Stimulated activated CD8-positive, alpha-beta memory T cell treated with anti-CD3 and anti-CD28 coated beads, Interleukin-15, amount 100 ng/mL, for 24 hours (primary cell): ENCODE measurements around the gene CCNB1IP1.
"Not testable (repeated sequence)": the region's sequence is repeated elsewhere in the genome, so short reads cannot be mapped to it uniquely, and the experiment has no call there.

ENCODE experiments used
- DNase-seq: peaks from one replicate; pipeline ENCODE4 v3.0.0-alpha.2; 2020; ENCODE audit warnings: low read depth

CCNB1IP1 gene

DNA sequence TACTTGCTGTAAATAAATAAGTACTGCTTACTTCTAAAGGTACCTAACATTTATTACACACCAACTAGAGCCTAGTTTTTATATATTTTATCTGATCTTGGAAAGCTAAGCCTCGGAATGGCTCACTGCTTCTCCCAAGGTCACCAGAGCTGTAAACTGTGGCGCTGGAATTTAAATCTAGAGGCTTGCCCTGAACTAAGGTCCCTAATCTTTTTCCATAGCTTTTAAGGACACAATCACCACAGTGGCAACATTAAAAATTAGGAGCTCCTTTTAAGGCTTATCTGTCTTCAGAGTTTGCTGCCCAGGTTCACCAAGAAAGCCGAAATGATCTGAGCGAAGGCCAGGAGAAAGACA is 670 bp downstream of the CCNB1IP1 start:
- DNase-seq = no peak

GRCh38 chr14:20331053-20331613 is 1.9 kb downstream of the CCNB1IP1 start:
- no peak for DNase-seq

GRCh38 chr14:20329355-20329754 is 3.7 kb downstream of the CCNB1IP1 start:
- no peak for DNase-seq

DNA sequence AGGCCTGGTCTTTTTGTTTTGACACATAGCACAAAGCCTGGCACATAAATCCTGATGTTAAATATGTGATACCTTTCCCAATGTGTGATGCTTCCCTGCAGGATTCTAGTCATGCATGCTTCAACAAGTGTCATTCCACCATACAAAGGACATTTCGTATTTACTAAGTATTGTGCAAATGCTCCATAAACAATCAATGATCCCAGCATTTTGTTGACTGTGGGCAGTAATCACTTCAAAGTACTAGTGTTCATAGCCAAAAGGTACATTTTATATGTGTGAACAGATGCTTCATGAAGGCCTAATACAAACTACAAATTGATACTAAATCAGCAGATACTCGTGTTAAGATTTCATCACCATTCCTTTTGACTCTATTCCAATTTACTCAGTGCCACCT is 4.4 kb downstream of the CCNB1IP1 start:
- DNase-seq = no peak

- DNase-seq = no peak
These were observed 5.8 kb downstream of the CCNB1IP1 start for GRCh38 chr14:20327005-20327869.

GRCh38 chr14:20317720-20318119 is 15.4 kb downstream of the CCNB1IP1 start:
- no peak for DNase-seq

GRCh38 chr14:20314026-20314425 is 19.1 kb downstream of the CCNB1IP1 start:
- DNase-seq = no peak

- no peak for DNase-seq
These were observed 27.0 kb downstream of the CCNB1IP1 start for GRCh38 chr14:20306079-20306423.

DNA sequence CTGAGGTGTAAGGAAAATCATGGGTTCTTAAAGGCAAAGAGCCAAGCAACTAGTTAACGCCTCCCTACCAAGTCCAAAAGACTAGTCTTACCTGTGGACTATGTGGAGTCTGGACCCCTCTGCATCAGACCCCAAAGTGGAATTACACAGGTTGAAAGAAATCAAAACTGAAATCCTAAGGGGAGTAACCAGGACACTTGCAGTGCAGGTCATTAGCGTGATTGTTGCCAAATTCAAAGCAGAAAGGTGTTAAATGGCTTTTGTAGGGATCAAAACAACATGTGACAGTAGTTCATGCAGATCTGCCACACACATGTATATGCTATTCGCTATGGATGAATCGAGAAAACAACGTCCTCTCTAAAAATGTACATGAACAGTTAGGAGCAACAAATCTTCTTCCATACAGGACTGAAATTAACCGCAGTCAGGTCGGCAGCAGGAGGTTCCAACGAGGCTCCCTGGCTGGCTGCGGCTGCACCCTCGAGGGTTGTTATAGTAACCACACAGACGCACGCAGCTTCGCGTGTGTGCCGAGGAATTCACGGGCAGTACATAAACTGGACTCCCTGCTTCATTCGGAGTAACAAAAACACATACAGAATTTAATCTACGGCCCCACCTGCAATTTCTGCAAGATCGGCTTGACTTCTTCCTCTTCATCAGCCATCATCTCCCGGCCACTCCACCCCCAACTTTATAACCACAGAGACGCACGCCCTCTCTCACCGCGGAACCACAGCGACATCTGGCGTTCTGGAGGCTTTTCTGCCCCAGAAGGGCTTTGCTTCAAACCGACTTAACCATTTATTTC is 27.6 kb downstream of the CCNB1IP1 start, which contains the start of gene TTC5:
TSS of gene TTC5 (minus strand) at position 687 of the 814 bp plus-strand sequence. CDS start at position 673, 14 bp downstream.
- peak; percentile 79 for DNase-seq

DNA sequence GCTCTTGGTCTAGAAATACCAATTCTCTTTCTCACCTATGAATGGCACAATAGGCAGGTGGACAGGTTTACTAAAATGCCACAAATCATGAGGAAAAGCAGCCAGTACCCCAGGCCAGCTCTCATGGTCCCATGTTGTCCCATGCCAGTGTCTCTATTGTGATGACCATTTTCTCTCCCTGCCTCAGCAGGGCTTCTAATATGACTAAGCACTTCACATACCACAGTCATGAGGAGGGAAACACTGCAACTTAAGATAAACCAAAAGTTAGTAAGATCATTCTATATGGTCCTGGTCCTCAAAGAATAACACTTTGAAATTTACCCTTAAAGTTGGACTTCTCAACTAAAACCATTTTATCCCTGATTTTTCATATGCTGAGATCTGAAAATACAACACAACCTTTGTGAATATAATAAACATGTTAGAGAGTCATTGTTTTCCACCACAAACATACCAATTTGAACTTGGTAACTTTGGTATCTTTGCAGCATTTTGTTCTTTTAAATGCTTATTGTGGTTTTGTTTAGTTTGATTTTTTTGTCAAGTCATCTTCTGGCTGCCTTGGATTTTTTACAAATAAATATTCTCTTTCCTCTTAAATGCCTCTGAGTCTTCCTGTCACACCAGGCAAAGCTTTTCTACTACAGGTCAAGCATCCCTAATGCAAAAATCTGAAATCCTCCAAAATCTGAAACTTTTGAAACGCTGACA is 30.9 kb downstream of the CCNB1IP1 start:
- no peak for DNase-seq

GRCh38 chr14:20295067-20295466 is 38.0 kb downstream of the CCNB1IP1 start:
- no peak for DNase-seq

DNA sequence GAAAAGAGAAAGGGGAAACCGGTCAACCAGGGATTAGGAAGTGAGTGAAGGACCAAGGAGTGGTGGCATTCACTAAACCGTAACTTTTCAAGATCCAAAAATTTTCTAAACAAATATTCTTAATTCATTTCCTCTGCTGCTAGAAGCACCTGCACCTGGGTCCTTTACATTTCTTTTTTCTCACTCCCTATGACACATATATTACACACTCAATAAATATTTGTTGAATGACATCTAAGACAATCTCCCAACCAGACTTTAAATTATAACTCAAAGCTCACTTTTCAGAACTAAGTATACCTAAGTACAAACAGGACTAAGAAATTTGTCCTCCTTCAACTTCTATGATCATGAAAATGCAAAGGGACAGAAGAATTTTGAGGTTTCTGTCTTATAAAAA is 38.4 kb downstream of the CCNB1IP1 start:
- no peak for DNase-seq

- DNase-seq = not testable (repeated sequence)
These were observed 51.1 kb downstream of the CCNB1IP1 start for GRCh38 chr14:20281998-20282397.

DNA sequence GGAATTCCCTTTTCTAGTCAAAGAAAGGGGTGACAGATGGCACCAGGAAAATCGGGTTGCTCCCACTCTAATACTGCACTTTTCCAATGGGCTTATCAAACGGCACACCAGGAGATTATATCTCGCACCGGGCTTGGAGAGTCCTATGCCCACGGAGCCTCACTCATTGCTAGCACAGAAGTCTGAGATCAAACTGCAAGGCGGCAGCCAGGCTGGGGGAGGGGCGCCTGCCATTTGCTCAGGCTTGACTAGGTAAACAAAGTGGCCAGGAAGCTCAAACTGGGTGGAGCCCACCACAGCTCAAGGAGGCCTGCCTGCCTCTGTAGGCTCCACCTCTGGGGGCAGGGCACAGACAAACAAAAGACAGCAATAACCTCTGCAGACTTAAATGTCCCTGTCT is 52.8 kb downstream of the CCNB1IP1 start:
- not testable (repeated sequence) for DNase-seq

DNA sequence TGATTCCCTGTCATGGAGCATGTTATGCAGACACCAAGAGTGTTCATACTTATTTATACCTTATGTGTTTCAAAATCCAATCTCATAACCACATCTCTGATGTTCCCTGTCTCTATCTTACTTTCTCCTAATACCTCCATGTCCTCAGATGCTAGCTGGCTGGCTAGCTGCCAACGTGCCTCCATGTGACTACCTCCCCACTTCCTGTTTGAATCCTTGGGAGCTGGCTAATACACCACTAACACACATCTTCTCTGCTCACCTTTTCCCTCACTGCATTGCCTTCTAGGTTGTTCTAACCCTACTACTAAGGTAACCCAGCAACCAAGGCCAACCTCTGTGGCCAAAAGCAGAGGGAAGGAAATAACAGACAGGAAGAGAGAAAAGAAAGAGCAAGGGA is 54.7 kb downstream of the CCNB1IP1 start:
- no peak for DNase-seq

- DNase-seq = no peak
These were observed 55.7 kb downstream of the CCNB1IP1 start for GRCh38 chr14:20277409-20277808.

DNA sequence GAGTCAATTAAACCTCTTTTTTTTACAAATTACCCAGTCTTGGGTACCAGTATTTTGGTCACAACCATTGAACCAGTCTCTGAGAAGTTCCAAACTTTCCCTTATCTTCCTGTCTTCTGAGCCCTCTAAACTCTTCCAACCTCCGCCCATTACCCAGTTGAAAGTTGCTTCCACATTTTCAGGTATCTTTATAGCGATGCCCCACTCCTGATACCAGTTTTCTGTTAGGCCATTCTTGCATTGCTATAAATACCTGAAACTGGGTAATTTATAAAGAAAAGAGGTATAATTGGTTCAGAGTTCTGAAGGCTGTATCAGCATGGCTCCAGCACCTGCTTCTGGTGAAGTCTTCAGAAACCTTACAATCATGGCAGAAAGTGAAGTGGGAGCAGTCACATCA is 59.0 kb downstream of the CCNB1IP1 start:
- DNase-seq = no peak

DNA sequence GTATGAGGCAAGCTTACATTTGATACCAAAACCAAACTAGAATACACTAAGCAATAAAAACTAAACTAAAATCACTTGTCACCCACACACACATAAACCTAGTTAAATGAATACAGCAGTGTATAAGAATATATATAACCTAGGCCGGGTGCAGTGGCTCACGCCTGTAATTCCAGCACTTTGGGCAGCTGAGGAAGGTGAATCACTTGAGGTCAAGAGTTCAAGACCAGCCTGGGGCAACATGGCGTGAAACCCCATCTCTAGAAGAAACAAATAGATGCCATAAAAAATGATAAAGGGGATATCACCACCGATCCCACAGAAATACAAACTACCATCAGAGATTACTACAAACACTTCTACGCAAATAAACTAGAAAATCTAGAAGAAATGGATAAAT is 68.7 kb downstream of the CCNB1IP1 start:
- DNase-seq = not testable (repeated sequence)

DNA sequence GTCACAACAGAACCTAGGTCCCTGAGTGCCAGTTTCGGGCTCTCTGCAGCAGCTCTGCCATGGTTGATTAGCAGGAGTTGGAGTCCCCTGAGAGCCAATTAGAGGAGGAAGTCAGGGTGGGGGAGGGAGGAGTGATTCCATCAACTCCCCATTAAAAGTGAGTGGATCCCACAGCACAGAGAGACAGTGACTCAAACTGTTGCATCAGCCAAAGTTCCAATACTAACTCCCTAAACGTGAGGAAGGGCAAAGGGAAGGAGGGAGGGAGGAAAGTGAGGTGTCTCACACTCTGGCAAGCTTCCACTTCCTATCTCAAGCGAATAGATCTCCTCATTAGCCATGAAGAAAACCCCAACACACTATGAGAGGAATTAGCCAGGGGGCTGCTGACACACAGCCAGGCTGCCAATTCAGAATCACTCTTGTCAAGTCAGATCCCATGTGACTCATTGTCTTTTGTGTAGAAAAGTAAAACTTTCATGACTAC is 70.4 kb downstream of the CCNB1IP1 start:
- no peak for DNase-seq
